GM12891 (cell line): ENCODE measurements around the gene ZNF783.

ENCODE experiments used
- DNase-seq: peaks from one replicate; pipeline ENCODE4 v3.0.0; 2011; ENCODE audit warnings: low spot score; ENCODE audit not compliant: insufficient read length
- FAIRE-seq: peaks from 2 replicates; lab custom pipeline; 2011; peaks lifted over from hg19 to GRCh38; lab: Jason Lieb, UNC
- PAX5 ChIP-seq: IDR thresholded peaks from 2 replicates; pipeline ENCODE4 v1.6.1; 2011; ENCODE audit warnings: low read length, moderate library complexity, mild to moderate bottlenecking; ENCODE audit not compliant: insufficient read depth, severe bottlenecking
- POLR2A ChIP-seq: IDR thresholded peaks from 2 replicates; pipeline ENCODE4 v1.6.1; 2011; ENCODE audit warnings: low read depth, low read length, control low read depth
- POLR2AphosphoS5 ChIP-seq: IDR thresholded peaks from 2 replicates; pipeline ENCODE4 v1.6.1; 2011; ENCODE audit warnings: low read depth, low read length, control low read depth
- POU2F2 ChIP-seq: IDR thresholded peaks from 2 replicates; pipeline ENCODE4 v1.6.1; 2011; ENCODE audit warnings: low read depth, mild to moderate bottlenecking, control low read depth, low read length, moderate library complexity
- SPI1 ChIP-seq: IDR thresholded peaks from 2 replicates; pipeline ENCODE4 v1.6.1; 2011; ENCODE audit warnings: low read depth, low read length, control low read depth
- TAF1 ChIP-seq: IDR thresholded peaks from 2 replicates; pipeline ENCODE4 v1.6.1; 2011; ENCODE audit warnings: low read depth, low read length, control low read depth

Gene ZNF783

DNA sequence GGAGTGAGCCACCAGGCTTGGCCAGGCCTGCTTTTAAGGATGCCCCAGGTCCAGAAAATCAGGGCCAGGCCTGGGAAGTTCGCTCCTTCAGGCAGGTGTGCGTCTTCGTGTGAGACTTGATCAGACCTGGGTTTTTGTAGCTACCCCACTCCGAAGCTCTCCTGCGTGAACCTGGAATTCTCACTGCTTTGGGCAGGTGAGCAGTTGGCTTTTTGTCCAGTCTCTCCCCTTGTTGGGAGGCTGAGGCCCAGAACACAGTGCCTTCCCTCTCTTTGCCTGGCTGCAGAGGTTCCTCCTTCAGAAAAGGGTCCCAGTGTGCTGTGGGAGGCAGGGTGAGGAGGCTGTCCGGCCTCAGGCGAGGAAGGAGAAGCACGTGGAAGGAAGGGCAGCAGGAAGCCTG lies 27.3 kb downstream of the ZNF783 start:
- TF ChIP-seq TAF1 (no peak), POU2F2 (no peak), POLR2AphosphoS5 (no peak)
- no peak for DNase-seq
- no peak for FAIRE-seq

DNA sequence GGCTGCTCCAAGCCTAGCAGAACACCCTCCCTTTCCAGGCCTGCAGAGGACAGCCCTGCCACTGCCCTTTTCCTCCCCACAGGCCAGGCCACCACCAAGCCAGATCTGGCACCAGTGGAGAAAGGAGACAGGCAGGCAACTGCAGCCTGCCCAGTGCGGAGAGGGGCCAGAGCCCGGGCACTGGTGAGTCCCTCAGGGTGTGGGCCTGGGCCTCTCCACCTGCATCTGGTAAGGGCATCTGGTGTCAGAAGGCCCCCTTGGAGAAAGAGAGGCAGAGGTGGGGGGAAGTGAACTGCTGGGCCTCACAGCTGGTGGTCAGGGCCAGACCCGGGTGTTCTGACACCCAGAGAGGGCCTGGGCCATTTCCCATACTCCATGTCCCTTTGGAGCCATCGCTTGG lies 27.9 kb downstream of the ZNF783 start:
- FAIRE-seq (no peak), DNase-seq (no peak)
- TF ChIP-seq TAF1 (no peak), PAX5 (no peak), POLR2AphosphoS5 (no peak), POU2F2 (no peak), POLR2A (no peak), SPI1 (no peak)

- FAIRE-seq (no peak), DNase-seq (no peak)
- TF ChIP-seq TAF1, result no peak
- no peak for TF ChIP-seq PAX5
- no peak for TF ChIP-seq SPI1
- TF ChIP-seq POLR2A, result no peak
- TF ChIP-seq POU2F2, result no peak
- TF ChIP-seq POLR2AphosphoS5, result no peak
These were observed 29.2 kb downstream of the ZNF783 start for GRCh38 chr7:149291036-149291780.

DNA sequence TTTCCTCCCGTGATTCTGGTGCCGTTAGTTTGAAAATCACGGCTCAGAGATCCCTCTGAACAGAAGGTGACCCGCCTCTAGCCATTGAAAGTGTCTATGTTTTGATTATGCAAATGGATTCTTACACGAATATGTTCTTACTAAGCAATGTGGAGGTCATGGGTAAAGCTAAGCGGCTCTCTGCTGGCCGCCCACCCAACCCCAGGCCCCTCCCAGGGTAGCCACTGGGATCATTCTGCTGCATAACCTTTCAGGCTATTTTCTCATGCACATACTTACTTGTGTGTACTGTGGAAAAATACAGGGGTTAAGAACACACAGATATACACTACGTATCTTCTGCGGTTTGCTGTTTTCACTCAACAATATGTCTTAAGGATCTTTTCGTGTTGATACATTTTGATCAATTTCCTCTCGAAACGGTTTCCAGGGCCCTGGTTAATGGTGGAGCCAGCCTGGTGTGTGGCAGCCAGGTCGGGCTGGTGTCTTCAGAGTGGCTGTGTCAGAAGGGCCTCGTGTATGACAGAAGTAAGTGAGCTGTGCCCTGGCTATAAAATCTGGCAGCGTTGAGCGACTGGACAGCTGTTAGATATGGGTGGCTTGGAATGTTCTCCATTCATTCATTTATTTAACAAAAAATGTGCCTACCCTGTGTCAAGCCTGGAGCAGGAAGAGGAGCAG lies 29.9 kb downstream of the ZNF783 start:
- DNase-seq (no peak), FAIRE-seq (no peak)
- TF ChIP-seq POLR2A (no peak), PAX5 (no peak), POLR2AphosphoS5 (no peak), SPI1 (no peak), TAF1 (no peak), POU2F2 (no peak)

DNA sequence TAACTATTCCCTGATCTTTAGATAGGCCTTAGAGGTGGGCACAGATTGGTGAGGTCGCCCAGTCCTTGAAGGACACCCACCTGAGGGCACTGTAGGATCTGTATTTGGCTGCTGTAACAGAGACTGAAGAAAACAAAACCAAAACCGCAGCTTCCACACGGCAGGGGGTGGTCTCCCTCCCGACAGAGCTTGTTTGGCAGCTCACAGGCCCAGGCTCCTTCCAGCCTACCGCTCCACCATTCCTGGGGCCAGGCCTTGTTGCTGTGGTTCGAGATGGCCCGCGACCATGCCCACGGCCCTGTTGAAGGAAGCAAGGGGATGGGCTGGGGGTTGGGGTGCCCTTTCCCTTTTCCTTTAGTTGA lies 30.4 kb downstream of the ZNF783 start:
- TF ChIP-seq TAF1 (no peak), POLR2A (no peak), POU2F2 (no peak), POLR2AphosphoS5 (no peak), PAX5 (no peak), SPI1 (no peak)
- DNase-seq (no peak), FAIRE-seq (no peak)

GRCh38 chr7:149293338-149293737 lies 31.3 kb downstream of the ZNF783 start:
- no peak for TF ChIP-seq SPI1
- no peak for TF ChIP-seq TAF1
- TF ChIP-seq POLR2A, result no peak
- no peak for TF ChIP-seq PAX5
- TF ChIP-seq POLR2AphosphoS5, result no peak
- no peak for TF ChIP-seq POU2F2
- DNase-seq (no peak), FAIRE-seq (no peak)

DNA sequence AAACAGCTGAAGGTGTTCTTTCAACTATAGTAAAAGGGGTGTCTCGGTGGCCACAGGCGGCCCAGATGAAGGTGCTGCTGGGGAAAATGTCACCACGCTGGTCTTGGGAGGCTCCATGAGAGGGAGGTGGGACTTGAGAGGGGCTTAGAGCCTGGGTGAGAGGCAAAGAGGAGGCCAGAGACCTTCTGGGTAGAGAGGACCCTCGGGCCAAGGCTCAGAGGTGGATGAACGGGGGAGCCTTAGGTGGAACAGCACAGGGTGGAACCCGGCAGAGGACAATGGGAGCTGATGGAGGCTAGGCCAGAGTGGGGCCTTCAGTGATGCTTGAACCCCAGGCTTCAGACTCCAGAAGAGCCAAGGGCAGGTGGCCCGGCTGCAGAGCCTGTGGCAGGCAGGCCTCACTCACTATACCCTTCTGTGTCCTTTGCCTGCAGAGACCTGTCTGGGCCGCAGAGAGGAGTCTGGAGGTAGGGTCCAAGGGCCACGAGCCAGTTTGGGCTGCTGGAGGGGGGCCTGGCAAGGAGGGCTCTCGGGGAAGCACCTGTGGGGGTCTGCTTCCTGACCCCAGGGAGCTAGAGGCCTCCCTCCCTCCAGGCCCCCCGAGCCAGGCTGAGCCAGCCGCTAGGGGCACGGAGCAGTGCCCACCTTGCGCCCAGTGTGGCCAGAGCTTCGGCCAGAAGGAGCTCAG lies 32.1 kb downstream of the ZNF783 start:
- FAIRE-seq (no peak), DNase-seq (no peak)
- no peak for TF ChIP-seq SPI1
- no peak for TF ChIP-seq PAX5
- no peak for TF ChIP-seq TAF1
- TF ChIP-seq POU2F2, result no peak
- TF ChIP-seq POLR2A, result no peak

DNA sequence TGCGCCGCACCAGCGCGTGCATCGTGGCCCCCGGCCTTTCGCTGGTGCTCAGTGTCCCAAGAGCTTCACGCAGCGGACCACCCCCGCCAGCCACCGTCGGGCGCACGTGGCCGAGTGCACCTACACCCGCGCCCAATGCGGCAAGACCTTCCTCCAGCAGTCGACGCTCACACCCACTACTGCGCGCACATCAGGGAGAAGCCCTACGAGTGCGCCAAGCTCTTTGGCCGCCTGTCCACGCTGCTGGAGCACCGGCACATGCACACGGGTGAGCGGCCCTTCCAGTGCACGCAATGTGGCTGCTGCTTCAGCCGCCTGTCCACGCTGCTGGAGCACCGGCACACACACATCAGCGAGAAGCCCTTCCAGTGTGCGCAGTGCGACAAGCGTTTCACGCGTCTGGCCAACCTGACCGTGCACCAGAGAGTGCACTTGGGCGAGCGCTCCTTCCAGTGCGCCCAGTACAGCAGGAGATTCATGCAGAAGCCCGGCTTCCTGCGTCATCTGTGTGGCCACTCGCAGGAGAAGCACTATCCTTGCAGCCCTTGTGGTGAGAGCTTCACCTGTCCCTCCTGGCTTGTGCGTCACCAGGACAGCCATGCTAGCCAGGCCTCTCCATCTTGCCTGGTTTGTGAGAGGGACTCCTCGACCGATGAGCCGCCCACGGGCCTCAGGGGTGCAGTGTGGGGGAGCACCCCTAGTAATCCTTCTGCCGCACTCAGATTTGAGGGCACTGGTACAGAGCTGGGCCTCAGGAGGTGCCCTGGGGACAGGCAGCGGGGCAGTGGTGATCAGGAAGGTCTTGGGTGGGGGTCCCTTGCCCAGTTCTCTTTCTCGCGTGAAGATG lies 32.9 kb downstream of the ZNF783 start:
- TF ChIP-seq PAX5 (no peak), POU2F2 (no peak), SPI1 (no peak), TAF1 (no peak), POLR2A (no peak), POLR2AphosphoS5 (no peak)
- FAIRE-seq, result no peak
- no peak for DNase-seq

DNA sequence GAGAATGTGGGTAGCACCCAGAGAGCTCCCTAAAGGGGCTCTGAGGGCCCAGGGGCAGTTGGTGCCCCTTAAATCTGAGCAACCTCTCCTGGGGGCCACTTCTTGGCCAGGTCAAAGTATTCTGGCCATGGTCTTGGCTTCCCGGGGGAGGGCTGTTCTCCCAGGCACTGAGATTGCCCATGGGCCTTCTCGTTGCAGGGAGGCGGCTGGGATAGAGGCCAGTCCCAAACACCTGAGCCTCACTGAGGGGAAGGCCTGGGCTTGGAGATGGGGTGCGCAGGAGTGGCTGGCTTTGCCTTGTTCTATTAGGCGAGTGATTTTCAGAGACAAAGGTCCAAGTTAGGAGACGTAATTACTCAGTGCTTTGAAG lies 33.5 kb downstream of the ZNF783 start:
- DNase-seq (no peak), FAIRE-seq (no peak)
- TF ChIP-seq SPI1, result no peak
- no peak for TF ChIP-seq POLR2A
- TF ChIP-seq POLR2AphosphoS5, result no peak
- no peak for TF ChIP-seq TAF1
